ENCODE results near the gene URB2. TPM values are rescaled to one million over a fixed set of nuclear protein-coding genes. Genes with fewer than 3 reads are reported as not detected.

Gene URB2
- total and polyA plus RNA-seq, 2 of the 13 experiments (the other 11 are each of a cell fraction or from before 2014, with no cell fraction given): 4.0 to 17.6 TPM

DNA sequence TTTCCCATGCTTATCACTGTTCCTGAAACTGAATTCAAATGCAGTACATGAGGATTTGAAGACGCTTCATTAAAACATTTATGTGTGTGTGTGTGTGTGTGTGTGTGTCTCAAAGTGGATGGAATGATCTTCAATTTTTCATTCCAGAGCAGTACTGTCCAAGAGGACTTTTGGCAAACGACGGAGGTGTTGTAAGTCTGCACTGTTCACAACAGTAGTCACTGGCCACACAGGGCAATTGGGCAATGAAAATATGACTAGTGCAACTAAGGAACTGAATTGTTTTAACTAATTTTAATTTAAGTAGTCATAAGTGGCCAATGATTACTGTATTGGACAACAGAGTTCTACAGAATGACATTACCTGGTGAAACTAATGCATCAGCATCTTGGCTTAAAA lies 5.2 kb upstream of the URB2 start:
- in situ Hi-C loops (cut with HindIII; ENCODE audit: extremely low pct_ligation_motif_present, low pct_unique_long_range_greater_than_20kb) (no loop called here), intact Hi-C loops (cut with micrococcal nuclease; ENCODE audit: unreplicated experiment) (no loop called here)
- no peak overlapping the region for H3K4me3 ChIP-seq (replicated peaks in 1 of 3; ENCODE audit: insufficient read depth in 1 of 3, low read depth in 2 of 3, low read length in 3 of 3)
- no peaks in the 10 kb centered on the region; a peak in 1 of 5 replicates for H3K27me3 ChIP-seq (ENCODE audit: control insufficient read depth in 1 of 2, insufficient read depth in 2 of 2, low read length in 2 of 2)
- no peak overlapping the region for H2AFZ ChIP-seq (ENCODE audit: low read length)
- no peak overlapping the region for H3K9ac ChIP-seq (ENCODE audit: insufficient read depth, low read depth, low read length)
- no peak for DNase-seq (ENCODE audit: low spot score)
- H3K27ac ChIP-seq (ENCODE audit: extremely low read length, insufficient read depth, low read length): no peak overlapping the region
- H3K79me2 ChIP-seq (ENCODE audit: insufficient read depth, low read length): peaks cover 69% of the 10 kb centered on the region
- ATAC-seq: no peak
- WGBS (ENCODE audit: low lambda C conversion rate): 89% methylated on average over 3 of the region's 3 CpGs
- H3K4me2 ChIP-seq (ENCODE audit: low read depth, low read length): no peak overlapping the region
- FAIRE-seq: no peak
- no TSS peak for BruUV-seq (replicated peaks)
- no peaks in the 10 kb centered on the region for H3K36me3 ChIP-seq (replicated peaks in 1 of 2; ENCODE audit: control insufficient read depth in 1 of 2, insufficient read depth in 2 of 2, low read length in 2 of 2)
- H3K9me3 ChIP-seq (ENCODE audit: low read length): no peaks in the 10 kb centered on the region
- POLR2A ChIA-PET: no interaction called here
- TF ChIP-seq ZNF234 (CRISPR knock-in tag; conservative IDR thresholded peaks at IDR 0.05) (no peak), CC2D1A (CRISPR knock-in tag; IDR thresholded peaks at IDR 0.05) (no peak), MAF1 (CRISPR knock-in tag; IDR thresholded peaks at IDR 0.05; ENCODE audit: borderline replicate concordance) (no peak), SOX13 (IDR thresholded peaks at IDR 0.05) (no peak), SOX13 (CRISPR knock-in tag; conservative IDR thresholded peaks at IDR 0.05 in 1 of 2, IDR thresholded peaks at IDR 0.05 in 1 of 2) (no peak), ZNF790 (CRISPR knock-in tag; IDR thresholded peaks at IDR 0.05; ENCODE audit: borderline replicate concordance) (no peak), JDP2 (CRISPR knock-in tag; IDR thresholded peaks at IDR 0.05; ENCODE audit: borderline replicate concordance) (no peak), SRSF9 (IDR thresholded peaks at IDR 0.05; ENCODE audit: borderline replicate concordance, insufficient read depth, low read depth, low read length, poor library complexity, severe bottlenecking) (no peak)
- TF ChIP-seq, protein P1, sequence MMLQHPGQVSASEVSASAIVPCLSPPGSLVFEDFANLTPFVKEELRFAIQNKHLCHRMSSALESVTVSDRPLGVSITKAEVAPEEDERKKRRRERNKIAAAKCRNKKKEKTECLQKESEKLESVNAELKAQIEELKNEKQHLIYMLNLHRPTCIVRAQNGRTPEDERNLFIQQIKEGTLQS (CRISPR knock-in tag; IDR thresholded peaks at IDR 0.05): no peak
- TF ChIP-seq, protein P2, sequence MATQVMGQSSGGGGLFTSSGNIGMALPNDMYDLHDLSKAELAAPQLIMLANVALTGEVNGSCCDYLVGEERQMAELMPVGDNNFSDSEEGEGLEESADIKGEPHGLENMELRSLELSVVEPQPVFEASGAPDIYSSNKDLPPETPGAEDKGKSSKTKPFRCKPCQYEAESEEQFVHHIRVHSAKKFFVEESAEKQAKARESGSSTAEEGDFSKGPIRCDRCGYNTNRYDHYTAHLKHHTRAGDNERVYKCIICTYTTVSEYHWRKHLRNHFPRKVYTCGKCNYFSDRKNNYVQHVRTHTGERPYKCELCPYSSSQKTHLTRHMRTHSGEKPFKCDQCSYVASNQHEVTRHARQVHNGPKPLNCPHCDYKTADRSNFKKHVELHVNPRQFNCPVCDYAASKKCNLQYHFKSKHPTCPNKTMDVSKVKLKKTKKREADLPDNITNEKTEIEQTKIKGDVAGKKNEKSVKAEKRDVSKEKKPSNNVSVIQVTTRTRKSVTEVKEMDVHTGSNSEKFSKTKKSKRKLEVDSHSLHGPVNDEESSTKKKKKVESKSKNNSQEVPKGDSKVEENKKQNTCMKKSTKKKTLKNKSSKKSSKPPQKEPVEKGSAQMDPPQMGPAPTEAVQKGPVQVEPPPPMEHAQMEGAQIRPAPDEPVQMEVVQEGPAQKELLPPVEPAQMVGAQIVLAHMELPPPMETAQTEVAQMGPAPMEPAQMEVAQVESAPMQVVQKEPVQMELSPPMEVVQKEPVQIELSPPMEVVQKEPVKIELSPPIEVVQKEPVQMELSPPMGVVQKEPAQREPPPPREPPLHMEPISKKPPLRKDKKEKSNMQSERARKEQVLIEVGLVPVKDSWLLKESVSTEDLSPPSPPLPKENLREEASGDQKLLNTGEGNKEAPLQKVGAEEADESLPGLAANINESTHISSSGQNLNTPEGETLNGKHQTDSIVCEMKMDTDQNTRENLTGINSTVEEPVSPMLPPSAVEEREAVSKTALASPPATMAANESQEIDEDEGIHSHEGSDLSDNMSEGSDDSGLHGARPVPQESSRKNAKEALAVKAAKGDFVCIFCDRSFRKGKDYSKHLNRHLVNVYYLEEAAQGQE (IDR thresholded peaks at IDR 0.05; ENCODE audit: borderline replicate concordance in 1 of 2, low read depth in 1 of 2, low read length in 2 of 2): no peak
- TF ChIP-seq, protein P3, sequence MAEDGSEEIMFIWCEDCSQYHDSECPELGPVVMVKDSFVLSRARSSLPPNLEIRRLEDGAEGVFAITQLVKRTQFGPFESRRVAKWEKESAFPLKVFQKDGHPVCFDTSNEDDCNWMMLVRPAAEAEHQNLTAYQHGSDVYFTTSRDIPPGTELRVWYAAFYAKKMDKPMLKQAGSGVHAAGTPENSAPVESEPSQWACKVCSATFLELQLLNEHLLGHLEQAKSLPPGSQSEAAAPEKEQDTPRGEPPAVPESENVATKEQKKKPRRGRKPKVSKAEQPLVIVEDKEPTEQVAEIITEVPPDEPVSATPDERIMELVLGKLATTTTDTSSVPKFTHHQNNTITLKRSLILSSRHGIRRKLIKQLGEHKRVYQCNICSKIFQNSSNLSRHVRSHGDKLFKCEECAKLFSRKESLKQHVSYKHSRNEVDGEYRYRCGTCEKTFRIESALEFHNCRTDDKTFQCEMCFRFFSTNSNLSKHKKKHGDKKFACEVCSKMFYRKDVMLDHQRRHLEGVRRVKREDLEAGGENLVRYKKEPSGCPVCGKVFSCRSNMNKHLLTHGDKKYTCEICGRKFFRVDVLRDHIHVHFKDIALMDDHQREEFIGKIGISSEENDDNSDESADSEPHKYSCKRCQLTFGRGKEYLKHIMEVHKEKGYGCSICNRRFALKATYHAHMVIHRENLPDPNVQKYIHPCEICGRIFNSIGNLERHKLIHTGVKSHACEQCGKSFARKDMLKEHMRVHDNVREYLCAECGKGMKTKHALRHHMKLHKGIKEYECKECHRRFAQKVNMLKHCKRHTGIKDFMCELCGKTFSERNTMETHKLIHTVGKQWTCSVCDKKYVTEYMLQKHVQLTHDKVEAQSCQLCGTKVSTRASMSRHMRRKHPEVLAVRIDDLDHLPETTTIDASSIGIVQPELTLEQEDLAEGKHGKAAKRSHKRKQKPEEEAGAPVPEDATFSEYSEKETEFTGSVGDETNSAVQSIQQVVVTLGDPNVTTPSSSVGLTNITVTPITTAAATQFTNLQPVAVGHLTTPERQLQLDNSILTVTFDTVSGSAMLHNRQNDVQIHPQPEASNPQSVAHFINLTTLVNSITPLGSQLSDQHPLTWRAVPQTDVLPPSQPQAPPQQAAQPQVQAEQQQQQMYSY (CRISPR knock-in tag; IDR thresholded peaks at IDR 0.05): no peak
- TF ChIP-seq, protein P4, sequence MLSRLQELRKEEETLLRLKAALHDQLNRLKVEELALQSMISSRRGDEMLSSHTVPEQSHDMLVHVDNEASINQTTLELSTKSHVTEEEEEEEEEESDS (CRISPR knock-in tag; IDR thresholded peaks at IDR 0.05; ENCODE audit: borderline replicate concordance): no peak
- H4K20me1 ChIP-seq (ENCODE audit: insufficient read depth, low read length): no peaks in the 10 kb centered on the region; the same call in 1 of the 2 replicates
- CTCF ChIA-PET (ENCODE audit: low intra/inter-chr PET ratio, low total read pairs): no interaction called here
- peaks cover 22% of the 10 kb centered on the region for H3K4me1 ChIP-seq (ENCODE audit: insufficient read depth, low read length)
